Right lobe of liver (tissue), 4 donors: Measurements from ENCODE around the gene NASP.

Source experiments
- CTCF ChIP-seq, 4 donors: fragments of 200-600 bp in 3 of 4; fragments of 450-650 bp in 1 of 4; IDR thresholded peaks; one replicate each; pipeline versions ENCODE4 v1.5.1 to v1.8.0; 2016 to 2022; ENCODE audit warnings: antibody characterized with exemption in 4 of 4, mild to moderate bottlenecking in 2 of 4
- POLR2A ChIP-seq: fragments of 450-650 bp; IDR thresholded peaks from one replicate; pipeline ENCODE4 v1.6.1; 2017; ENCODE audit warnings: antibody characterized with exemption, mild to moderate bottlenecking
- donor health status: DM: no; HTN: no; CAD: no.
- donor health status: DM: no; HTN: no; CAD: no.
- donor health status: DM: no; HTN: yes; CAD: no.

GRCh38 chr1:45568421-45568820, 15.4 kb upstream of the NASP start:
- TF ChIP-seq CTCF (IDR thresholded peaks at IDR 0.05) (no peak), POLR2A (no peak)
